Measurements from ENCODE around the gene LRRC66. TPM values are rescaled to one million over a fixed set of nuclear protein-coding genes. Genes with fewer than 3 reads are reported as not detected.

The LRRC66 gene
- total RNA-seq, 3 donors from 2014 or later (not counting 1 experiment from before 2014, with no cell fraction given) = not detected

DNA sequence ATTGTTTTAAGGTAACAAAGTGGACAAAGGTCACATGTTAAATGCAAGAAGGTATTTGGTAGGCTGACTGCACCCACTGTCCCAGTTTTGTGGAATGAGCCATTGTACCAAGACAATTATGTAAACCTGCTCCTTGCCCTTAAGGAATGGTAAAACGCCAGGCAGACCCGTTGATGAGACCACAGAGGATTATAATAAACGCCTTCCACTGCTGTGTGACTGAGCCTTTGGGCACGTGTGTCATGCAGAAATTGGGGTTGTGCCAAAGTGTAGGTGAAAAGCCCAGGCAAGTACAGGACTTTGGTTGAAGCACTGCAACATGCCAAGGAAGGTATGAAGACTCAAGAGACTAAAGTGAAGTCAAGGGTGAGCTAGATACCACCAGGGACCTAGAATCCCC is 59.7 kb downstream of the LRRC66 start:
- no peaks in the 10 kb centered on the region for H3K4me1 Mint-ChIP-seq
- no peaks in the 10 kb centered on the region for H3K36me3 ChIP-seq (ENCODE audit: control insufficient read depth, insufficient read depth, low read length)
- no peak overlapping the region for H3K27ac Mint-ChIP-seq
- H3K27ac ChIP-seq (ENCODE audit: low read length) = no peak overlapping the region
- DNase-seq = no peak
- peaks cover 3 to 4% of the 10 kb centered on the region in 2 donors for H3K9me3 Mint-ChIP-seq
- no peaks in the 10 kb centered on the region for H3K27me3 Mint-ChIP-seq (ENCODE audit: low read depth in 2 of 2)
- H3K4me3 Mint-ChIP-seq = no peak overlapping the region
- H3K4me3 ChIP-seq (ENCODE audit: low read length) = no peak overlapping the region
- 75% methylated on average over 4 of the region's 4 CpGs for WGBS (ENCODE audit: insufficient coverage)
- no peak for ATAC-seq
- H3K27me3 ChIP-seq (ENCODE audit: control insufficient read depth, insufficient read depth, low read length) = no peaks in the 10 kb centered on the region
- intact Hi-C loops (cut with micrococcal nuclease) = no loop called here
- no peaks in the 10 kb centered on the region for H3K4me1 ChIP-seq (ENCODE audit: control insufficient read depth, insufficient read depth, low read length)
- TF ChIP-seq CTCF (IDR thresholded peaks at IDR 0.05) = no peak
- H3K36me3 Mint-ChIP-seq = no peaks in the 10 kb centered on the region
- H3K9me3 ChIP-seq (ENCODE audit: control insufficient read depth, insufficient read depth, low read length) = no peaks in the 10 kb centered on the region

- Histone ChIP-seq H3K4me1 (ENCODE audit: control insufficient read depth, insufficient read depth, low read length) (no peaks in the 10 kb centered on the region), H3K4me3 (ENCODE audit: low read length) (no peak overlapping the region), H3K27ac (ENCODE audit: low read length) (no peak overlapping the region), H3K27me3 (ENCODE audit: control insufficient read depth, insufficient read depth, low read length) (no peaks in the 10 kb centered on the region), H3K36me3 (ENCODE audit: control insufficient read depth, insufficient read depth, low read length) (no peaks in the 10 kb centered on the region), H3K9me3 (ENCODE audit: control insufficient read depth, insufficient read depth, low read length) (no peaks in the 10 kb centered on the region)
- H3K4me1 Mint-ChIP-seq = no peaks in the 10 kb centered on the region
- no peak for TF ChIP-seq CTCF (IDR thresholded peaks at IDR 0.05)
- peaks cover 3 to 4% of the 10 kb centered on the region in 2 donors for H3K9me3 Mint-ChIP-seq
- no peaks in the 10 kb centered on the region for H3K27me3 Mint-ChIP-seq (ENCODE audit: low read depth in 2 of 2)
- no peak for DNase-seq
- no peak for ATAC-seq
- WGBS (ENCODE audit: insufficient coverage) = 60% methylated on average over 2 of the region's 2 CpGs
- intact Hi-C loops (cut with micrococcal nuclease) = no loop called here
- no peaks in the 10 kb centered on the region for H3K36me3 Mint-ChIP-seq
- no peak overlapping the region for H3K4me3 Mint-ChIP-seq
- no peak overlapping the region for H3K27ac Mint-ChIP-seq
These were observed 61.8 kb downstream of the LRRC66 start for GRCh38 chr4:51958199-51958968.

Other genes with a start within 250 kb of the LRRC66 start
- gene DCUN1D4, start 177.2 kb downstream of the LRRC66 start, total RNA-seq = 10 to 100 TPM; 26.9 to 35.9 (median 35.1) TPM
- gene SGCB, start 17.9 kb upstream of the LRRC66 start, total RNA-seq = 1 to 10 TPM in 1 of 3 donors, under 1 TPM in 2; 0.14 to 1.6 (median 0.68) TPM
- not detected for gene SPATA18, start 30.9 kb upstream of the LRRC66 start, total RNA-seq